Endodermal cell (in vitro differentiated cells): ENCODE data around the gene CFAP70. TPM values are rescaled to one million over a fixed set of nuclear protein-coding genes. Genes with fewer than 3 reads are reported as not detected.

Experiments used
- DNase-seq: peaks from one replicate; pipeline ENCODE4 v3.0.0-alpha.2; 2017
- H3K27ac ChIP-seq: 2 replicates; pipeline ENCODE4 v1.5.1; 2013; ENCODE audit warnings: mild to moderate bottlenecking, low read depth, low read length, moderate library complexity
- H3K27me3 ChIP-seq: 2 replicates; pipeline ENCODE4 v1.6.1; 2013; ENCODE audit warnings: mild to moderate bottlenecking, low read length, moderate library complexity; ENCODE audit not compliant: insufficient read depth, control insufficient read depth, poor library complexity, severe bottlenecking
- H3K36me3 ChIP-seq: 2 replicates; pipeline ENCODE4 v1.7.0; 2013; ENCODE audit warnings: mild to moderate bottlenecking, low read length, moderate library complexity; ENCODE audit not compliant: control insufficient read depth, insufficient read depth
- H3K4me1 ChIP-seq: one replicate; pipeline ENCODE4 v1.7.0; 2013; ENCODE audit warnings: low read length; ENCODE audit not compliant: control insufficient read depth, insufficient read depth
- H3K4me3 ChIP-seq: 2 replicates; pipeline ENCODE4 v1.5.1; 2013; ENCODE audit warnings: mild to moderate bottlenecking, low read length, moderate library complexity
- H3K9ac ChIP-seq: 2 replicates; pipeline ENCODE4 v1.6.1; 2013; ENCODE audit warnings: mild to moderate bottlenecking, low read length, moderate library complexity; ENCODE audit not compliant: poor library complexity, severe bottlenecking; ENCODE audit errors: extremely low read depth
- H3K9me3 ChIP-seq: 2 replicates; pipeline ENCODE4 v1.6.1; 2013; ENCODE audit warnings: mild to moderate bottlenecking, low read length, moderate library complexity; ENCODE audit not compliant: control insufficient read depth
- H3K27ac Mint-ChIP-seq: 2 replicates; pipeline ENCODE4 v1.8.0; 2020; ENCODE audit warnings: mixed read lengths
- H3K27me3 Mint-ChIP-seq: 2 replicates; pipeline ENCODE4 v1.8.0; 2021; ENCODE audit warnings: mild to moderate bottlenecking, mixed read lengths; ENCODE audit not compliant: insufficient read depth
- H3K36me3 Mint-ChIP-seq: 2 replicates; pipeline ENCODE4 v1.8.0; 2020; ENCODE audit warnings: low read depth, mixed read lengths
- H3K4me1 Mint-ChIP-seq: 2 replicates; pipeline ENCODE4 v1.8.0; 2020; ENCODE audit warnings: mixed read lengths
- H3K4me3 Mint-ChIP-seq: 2 replicates; pipeline ENCODE4 v1.8.0; 2020; ENCODE audit warnings: mild to moderate bottlenecking, moderate library complexity, mixed read lengths
- H3K9me3 Mint-ChIP-seq: 2 replicates; pipeline ENCODE4 v1.8.0; 2020; ENCODE audit warnings: mild to moderate bottlenecking, mixed read lengths
- CTCF ChIP-seq: fragments of 200-600 bp; sonication (generic); conservative IDR thresholded peaks from 2 replicates; pipeline ENCODE4 v1.5.0; 2021; ENCODE audit warnings: antibody characterized with exemption, mild to moderate bottlenecking
- WGBS, 2 experiments: methylation state at CpG; one replicate each; pipeline versions ENCODE4 v1.1.5 to v1.1.7; 2013; ENCODE audit warnings: missing lambda C conversion rate in 2 of 2, mixed read lengths in 1 of 2; ENCODE audit not compliant: insufficient coverage in 1 of 2, insufficient read length in 1 of 2; 5-methylcytosine and 5-hydroxymethylcytosine counted together
- total RNA-seq, 2 donors: library from RNA; stranded (reverse); fragmentation: NEBNext Ultra II Directional in 1 of 2; extraction: Animal tissue kit (Norgen Biotek cat#: 25700) in 1 of 2; gene quantifications; 2 replicates in 1 of 2; 3 replicates in 1 of 2; pipeline ENCODE4 v1.2.1, GENCODE V29; 2021

Gene CFAP70
- total RNA-seq, 2 donors from 2014 or later = 0.58 to 0.77 TPM

GRCh38 chr10:73263693-73264347 lies 94.8 kb downstream of the CFAP70 start:
- Mint-ChIP-seq H3K9me3 (peaks cover 22% of the 10 kb centered on the region), H3K4me3 (no peak overlapping the region), H3K4me1 (peaks cover 1% of the 10 kb centered on the region), H3K27ac (no peak overlapping the region), H3K27me3 (no peaks in the 10 kb centered on the region), H3K36me3 (no peaks in the 10 kb centered on the region)
- H3K36me3 ChIP-seq = no peaks in the 10 kb centered on the region
- WGBS, 2 experiments = 60 to 67% methylated on average over 1 of the region's 1 CpG
- H3K27ac ChIP-seq = no peak overlapping the region
- peak; percentile 75 for TF ChIP-seq CTCF
- H3K4me1 ChIP-seq = no peaks in the 10 kb centered on the region
- no peak for DNase-seq
- peaks cover 24% of the 10 kb centered on the region for H3K9me3 ChIP-seq
- no peak overlapping the region for H3K4me3 ChIP-seq
- H3K9ac ChIP-seq = no peak overlapping the region
- H3K27me3 ChIP-seq = no peaks in the 10 kb centered on the region

GRCh38 chr10:73262880-73263555 lies 95.6 kb downstream of the CFAP70 start:
- no peaks in the 10 kb centered on the region for H3K36me3 Mint-ChIP-seq
- no peak for DNase-seq
- H3K4me1 ChIP-seq = no peaks in the 10 kb centered on the region
- H3K36me3 ChIP-seq = no peaks in the 10 kb centered on the region
- H3K27me3 ChIP-seq = no peaks in the 10 kb centered on the region
- no peak overlapping the region for H3K9ac ChIP-seq
- peaks cover 30% of the 10 kb centered on the region for H3K9me3 Mint-ChIP-seq
- WGBS, 2 experiments = 73 to 80% methylated on average over 2 to 5 of the region's 5 CpGs
- no peak overlapping the region for H3K27ac Mint-ChIP-seq
- H3K9me3 ChIP-seq = peaks cover 29% of the 10 kb centered on the region
- TF ChIP-seq CTCF = no peak
- no peaks in the 10 kb centered on the region for H3K27me3 Mint-ChIP-seq
- H3K4me1 Mint-ChIP-seq = peaks cover 1% of the 10 kb centered on the region
- no peak overlapping the region for H3K27ac ChIP-seq
- H3K4me3 Mint-ChIP-seq = no peak overlapping the region
- no peak overlapping the region for H3K4me3 ChIP-seq

- H3K9me3 Mint-ChIP-seq = peaks cover 38% of the 10 kb centered on the region
- H3K4me1 Mint-ChIP-seq = peaks cover 1% of the 10 kb centered on the region
- no peaks in the 10 kb centered on the region for H3K27me3 Mint-ChIP-seq
- H3K27ac Mint-ChIP-seq = no peak overlapping the region
- TF ChIP-seq CTCF = no peak
- Histone ChIP-seq H3K27ac (no peak overlapping the region), H3K36me3 (no peaks in the 10 kb centered on the region), H3K4me3 (no peak overlapping the region), H3K4me1 (no peaks in the 10 kb centered on the region), H3K9me3 (peaks cover 36% of the 10 kb centered on the region), H3K27me3 (no peaks in the 10 kb centered on the region), H3K9ac (no peak overlapping the region)
- no peaks in the 10 kb centered on the region for H3K36me3 Mint-ChIP-seq
- H3K4me3 Mint-ChIP-seq = no peak overlapping the region
- WGBS, 2 experiments = 81 to 83% methylated on average over 3 to 4 of the region's 4 CpGs
- no peak for DNase-seq
These were observed 96.4 kb downstream of the CFAP70 start for GRCh38 chr10:73262105-73262730.
